Activated CD8-positive, alpha-beta memory T cell treated with anti-CD3 and anti-CD28 coated beads for 48 hours (primary cell): ENCODE measurements around the gene TBC1D9.
"Not testable (repeated sequence)": the region's sequence is repeated elsewhere in the genome, so short reads cannot be mapped to it uniquely, and the experiment has no call there.

Source experiments
- DNase-seq, 3 experiments: peaks; one replicate each; pipeline ENCODE4 v3.0.0-alpha.2; 2020; ENCODE audit warnings: low read depth in 2 of 3, low spot score in 2 of 3

The TBC1D9 gene

GRCh38 chr4:140754918-140755773 lies 1.0 kb downstream of the TBC1D9 start:
- no peak for DNase-seq

- DNase-seq = no peak
Observed at GRCh38 chr4:140753329-140753728, 2.9 kb downstream of the TBC1D9 start.

- DNase-seq = no peak
Observed at GRCh38 chr4:140752291-140753068, 3.7 kb downstream of the TBC1D9 start.

- no peak for DNase-seq
Observed at GRCh38 chr4:140750470-140750869, 5.7 kb downstream of the TBC1D9 start.

GRCh38 chr4:140748171-140748570 lies 8.0 kb downstream of the TBC1D9 start:
- no peak for DNase-seq

GRCh38 chr4:140746546-140746945 lies 9.6 kb downstream of the TBC1D9 start:
- DNase-seq = not testable (repeated sequence)

GRCh38 chr4:140744421-140744820 lies 11.8 kb downstream of the TBC1D9 start:
- no peak for DNase-seq

- DNase-seq = no peak
Observed at GRCh38 chr4:140743194-140743931, 12.8 kb downstream of the TBC1D9 start.

GRCh38 chr4:140742838-140743193 lies 13.4 kb downstream of the TBC1D9 start:
- no peak for DNase-seq

- no peak for DNase-seq
Observed at GRCh38 chr4:140740906-140741670, 15.1 kb downstream of the TBC1D9 start.

GRCh38 chr4:140740422-140740821 lies 15.8 kb downstream of the TBC1D9 start:
- DNase-seq = no peak

GRCh38 chr4:140739971-140740370 lies 16.2 kb downstream of the TBC1D9 start:
- DNase-seq = no peak

GRCh38 chr4:140738139-140738538 lies 18.0 kb downstream of the TBC1D9 start:
- DNase-seq = no peak

- DNase-seq = no peak
Observed at GRCh38 chr4:140736669-140737343, 19.4 kb downstream of the TBC1D9 start.

GRCh38 chr4:140735779-140736391 lies 20.3 kb downstream of the TBC1D9 start:
- no peak for DNase-seq

- no peak for DNase-seq
Observed at GRCh38 chr4:140735317-140735716, 20.9 kb downstream of the TBC1D9 start.

GRCh38 chr4:140732780-140733179 lies 23.4 kb downstream of the TBC1D9 start:
- DNase-seq = no peak

GRCh38 chr4:140729344-140730049 lies 26.7 kb downstream of the TBC1D9 start:
- DNase-seq = no peak

GRCh38 chr4:140726776-140727500 lies 29.2 kb downstream of the TBC1D9 start:
- DNase-seq = no peak
